Mesenteric fat pad (tissue), 1 donor: ENCODE data around the gene SSNA1. TPM values are rescaled to one million over a fixed set of nuclear protein-coding genes. Genes with fewer than 3 reads are reported as not detected.

Source experiments
- DNase-seq: peaks from one replicate; pipeline ENCODE4 v3.0.0-alpha.2; 2020; ENCODE audit warnings: low spot score
- total RNA-seq: library from RNA; stranded (reverse); fragmentation: NEBNext Ultra II Directional; extraction: Animal tissue kit (Norgen Biotek cat#: 25700); gene quantifications from one replicate; pipeline ENCODE4 v1.2.1, GENCODE V29; 2021
- donor health status: DM: yes; HTN: yes; CAD: no.

The SSNA1 gene
- total RNA-seq, 1 donor from 2014 or later = 53.3 TPM

DNA sequence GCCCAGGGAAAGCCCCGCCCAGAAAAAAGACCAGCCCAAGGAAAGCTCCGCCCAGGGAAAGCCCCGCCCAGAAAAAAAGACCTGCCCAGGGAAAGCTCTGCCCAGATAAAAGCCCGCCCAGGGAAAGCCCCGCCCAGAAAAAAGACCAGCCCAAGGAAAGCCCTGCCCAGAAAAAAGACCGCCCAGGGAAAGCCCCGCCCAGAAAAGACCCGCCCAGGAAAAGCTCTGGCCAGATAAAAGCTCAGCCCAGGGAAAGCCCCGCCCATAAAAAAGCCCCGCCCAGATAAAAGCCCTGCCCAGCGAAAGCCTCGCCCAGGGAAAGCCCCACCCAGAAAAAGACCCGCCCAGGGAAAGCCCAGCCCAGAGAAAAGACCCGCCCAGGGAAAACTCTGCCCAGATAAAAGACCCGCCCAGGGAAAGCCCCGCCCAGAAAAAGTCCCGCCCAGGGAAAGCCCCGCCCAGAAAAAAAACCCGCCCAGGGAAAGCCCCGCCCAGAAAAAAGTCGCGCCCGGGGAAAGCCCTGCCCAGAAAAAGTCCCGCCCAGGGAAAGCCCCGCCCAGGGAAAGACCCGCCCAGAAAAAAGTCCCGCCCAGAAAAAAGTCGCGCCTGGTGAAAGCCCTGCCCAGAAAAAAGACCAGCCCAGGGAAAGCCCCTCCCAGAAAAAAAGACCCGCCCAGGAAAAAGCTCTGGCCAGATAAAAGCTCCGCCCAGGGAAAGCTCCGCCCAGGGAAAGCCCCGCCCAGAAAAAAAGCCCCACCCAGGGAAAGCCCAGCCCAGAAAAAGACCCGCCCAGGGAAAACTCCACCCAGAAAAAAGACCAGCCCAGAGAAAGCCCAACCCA, 37.6 kb upstream of the SSNA1 start:
- no peak for DNase-seq

DNA sequence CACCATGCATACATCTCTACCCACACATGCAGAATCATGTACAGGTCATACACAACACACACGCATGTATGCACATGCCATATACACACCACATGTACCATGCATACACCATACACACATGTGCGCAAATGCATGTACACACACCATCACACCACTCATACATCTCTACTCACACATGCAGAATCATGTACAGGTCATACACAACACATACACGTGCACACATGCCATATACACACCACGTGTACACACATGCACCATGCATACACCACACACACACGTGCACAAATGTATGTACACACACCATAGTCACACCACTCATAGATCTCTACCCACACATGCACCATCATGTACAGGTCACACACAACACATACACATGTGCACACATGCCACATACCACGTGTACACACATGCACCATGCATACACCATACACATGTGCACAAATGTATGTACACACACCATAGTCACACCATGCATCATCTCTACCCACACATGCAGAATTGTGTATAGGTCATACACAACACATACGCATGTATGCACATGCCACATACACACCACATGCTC, 35.6 kb upstream of the SSNA1 start:
- DNase-seq = no peak

DNA sequence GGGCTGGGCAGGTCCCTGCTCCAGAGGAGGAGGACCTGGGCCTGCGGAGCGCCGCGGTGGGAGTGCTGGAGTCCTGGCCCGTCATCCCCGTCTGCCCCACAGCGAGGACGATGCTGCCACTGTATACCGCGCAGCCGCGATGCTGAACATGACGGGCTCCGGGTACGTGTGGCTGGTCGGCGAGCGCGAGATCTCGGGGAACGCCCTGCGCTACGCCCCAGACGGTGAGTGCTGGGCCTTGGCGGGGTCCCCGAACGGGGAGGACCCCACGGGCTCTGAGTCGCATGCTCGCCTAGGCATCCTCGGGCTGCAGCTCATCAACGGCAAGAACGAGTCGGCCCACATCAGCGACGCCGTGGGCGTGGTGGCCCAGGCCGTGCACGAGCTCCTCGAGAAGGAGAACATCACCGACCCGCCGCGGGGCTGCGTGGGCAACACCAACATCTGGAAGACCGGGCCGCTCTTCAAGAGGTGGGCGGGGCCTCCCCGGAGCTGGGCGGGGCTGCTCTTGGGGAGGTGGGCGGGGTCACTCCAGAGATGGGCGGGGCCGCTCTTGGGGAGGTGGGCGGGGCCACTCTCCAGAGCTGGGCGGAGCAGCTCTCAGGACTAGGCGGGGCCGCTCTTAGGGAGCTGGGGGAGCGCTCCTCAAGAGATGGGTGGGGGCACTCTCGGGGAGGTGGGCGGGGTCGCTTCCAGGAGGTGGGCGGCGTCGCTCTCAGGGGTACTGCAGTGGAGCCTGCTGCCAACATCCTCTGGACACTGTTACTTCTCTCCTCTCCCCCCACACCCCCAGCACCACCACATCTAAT, 31.7 kb upstream of the SSNA1 start:
- no peak for DNase-seq

DNA sequence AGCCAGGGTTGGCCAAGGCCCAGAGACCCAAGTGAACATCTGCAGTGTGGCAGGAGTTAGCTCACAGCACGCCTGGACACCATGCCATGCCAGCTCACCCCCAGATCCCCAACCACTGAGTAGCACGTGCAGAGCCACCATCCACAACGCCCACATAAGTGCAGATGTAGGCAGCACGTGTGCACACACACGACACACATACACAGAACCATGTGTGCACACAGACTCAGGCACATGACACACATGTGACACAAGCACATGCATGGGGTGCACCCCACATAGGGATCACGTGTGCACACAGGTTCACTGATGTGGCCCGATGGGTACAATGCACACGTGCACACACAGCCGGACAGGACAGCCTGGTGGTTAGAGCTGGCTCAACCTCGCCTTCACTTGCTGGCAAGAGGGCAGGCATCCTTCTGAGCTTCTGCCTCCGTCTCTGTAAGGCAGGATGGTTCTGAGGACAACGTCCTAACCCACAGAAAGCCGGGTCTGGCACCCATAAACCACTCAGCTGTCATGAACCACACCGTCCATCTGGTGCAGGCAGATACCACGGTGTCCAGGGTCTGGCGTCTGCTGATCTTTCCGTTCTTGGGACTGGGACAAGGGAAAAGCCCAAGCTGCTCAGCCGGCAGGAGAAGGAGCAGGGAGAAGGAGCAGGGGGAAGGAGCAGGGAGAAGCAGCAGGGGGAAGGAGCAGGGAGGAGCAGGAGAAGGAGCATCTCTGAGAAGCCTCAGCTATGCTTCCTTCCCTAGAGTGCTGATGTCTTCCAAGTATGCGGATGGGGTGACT, 30.7 kb upstream of the SSNA1 start:
- DNase-seq = no peak

DNA sequence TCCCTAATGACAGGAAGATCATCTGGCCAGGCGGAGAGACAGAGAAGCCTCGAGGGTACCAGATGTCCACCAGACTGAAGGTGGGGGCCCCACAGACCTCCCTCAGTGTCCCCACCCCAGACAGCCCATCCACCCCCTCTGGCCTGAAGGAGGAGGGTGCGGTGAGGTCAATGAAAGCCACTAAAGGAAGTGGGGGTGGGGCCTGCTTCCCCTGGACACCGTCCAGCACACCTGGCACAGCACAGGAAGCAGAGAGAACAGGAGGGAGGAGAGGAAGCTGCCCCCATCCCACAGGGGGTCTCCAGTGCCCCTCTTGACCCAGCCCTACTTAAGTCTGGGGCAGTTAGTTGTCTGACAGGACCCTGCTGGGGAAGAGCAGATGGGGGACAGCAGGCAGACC, 29.9 kb upstream of the SSNA1 start:
- DNase-seq = no peak

DNA sequence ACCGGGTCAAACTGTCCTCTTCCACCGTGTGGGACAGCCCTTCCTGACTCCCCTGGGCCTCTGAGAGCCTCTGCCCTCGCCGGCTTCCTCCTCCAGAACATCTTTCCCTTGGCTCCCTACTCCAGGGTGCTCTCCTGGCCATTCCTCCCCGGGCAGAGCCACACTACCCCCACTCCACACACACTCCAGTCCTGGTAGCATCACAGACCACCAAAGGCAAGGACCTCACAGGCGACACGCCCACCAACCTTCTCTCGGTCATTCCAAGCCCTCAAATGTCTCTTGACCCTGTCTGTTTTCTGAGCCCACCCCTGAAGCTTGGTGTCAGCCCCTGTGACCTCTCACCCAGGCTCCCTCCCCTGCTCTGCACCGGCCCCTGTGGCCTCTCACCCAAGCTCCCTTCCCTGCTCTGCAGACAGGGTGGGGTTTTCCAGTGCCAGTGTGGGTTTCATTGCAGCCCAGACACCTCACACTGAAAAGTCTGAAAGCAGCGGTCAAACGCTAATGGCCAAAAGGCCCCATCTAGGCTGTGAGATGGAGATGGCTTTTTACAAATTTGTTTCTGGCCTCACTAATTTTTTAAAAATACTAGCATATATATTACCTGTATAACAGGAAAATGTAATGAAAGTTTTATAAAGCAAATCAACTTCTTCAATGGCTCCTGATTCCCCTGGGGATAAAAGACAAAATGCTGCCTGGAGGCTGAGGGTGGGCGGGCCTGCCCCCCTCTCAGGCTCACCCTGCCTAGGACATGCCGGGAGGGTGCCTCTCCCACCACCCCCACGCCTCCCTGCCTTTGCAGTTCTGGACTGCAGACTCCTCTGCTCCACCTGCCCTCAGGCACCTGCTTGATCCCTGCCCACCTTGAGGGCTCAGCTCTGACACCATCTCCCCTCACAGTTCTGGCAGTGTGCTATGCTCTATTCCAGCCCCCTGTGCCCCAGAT, 29.1 kb upstream of the SSNA1 start:
- no peak for DNase-seq

DNA sequence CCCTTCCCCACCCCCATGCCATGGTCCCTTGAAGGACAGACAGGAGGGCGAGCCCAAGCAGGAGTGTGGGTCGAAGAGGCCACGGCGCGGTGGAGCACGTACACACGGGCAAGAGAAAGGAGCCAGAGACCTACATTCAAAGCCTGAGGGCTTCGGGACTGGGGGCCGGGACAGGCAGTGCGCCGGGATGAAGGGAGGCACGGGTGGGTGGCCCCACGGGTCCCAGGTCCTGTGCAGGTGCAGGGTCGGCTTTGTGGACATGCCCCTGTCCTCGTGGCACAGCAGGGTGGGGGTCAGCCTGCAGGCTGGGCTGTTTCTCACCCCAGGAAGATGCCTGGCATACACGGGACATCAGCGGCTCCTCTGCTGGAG, 28.4 kb upstream of the SSNA1 start:
- DNase-seq = no peak

DNA sequence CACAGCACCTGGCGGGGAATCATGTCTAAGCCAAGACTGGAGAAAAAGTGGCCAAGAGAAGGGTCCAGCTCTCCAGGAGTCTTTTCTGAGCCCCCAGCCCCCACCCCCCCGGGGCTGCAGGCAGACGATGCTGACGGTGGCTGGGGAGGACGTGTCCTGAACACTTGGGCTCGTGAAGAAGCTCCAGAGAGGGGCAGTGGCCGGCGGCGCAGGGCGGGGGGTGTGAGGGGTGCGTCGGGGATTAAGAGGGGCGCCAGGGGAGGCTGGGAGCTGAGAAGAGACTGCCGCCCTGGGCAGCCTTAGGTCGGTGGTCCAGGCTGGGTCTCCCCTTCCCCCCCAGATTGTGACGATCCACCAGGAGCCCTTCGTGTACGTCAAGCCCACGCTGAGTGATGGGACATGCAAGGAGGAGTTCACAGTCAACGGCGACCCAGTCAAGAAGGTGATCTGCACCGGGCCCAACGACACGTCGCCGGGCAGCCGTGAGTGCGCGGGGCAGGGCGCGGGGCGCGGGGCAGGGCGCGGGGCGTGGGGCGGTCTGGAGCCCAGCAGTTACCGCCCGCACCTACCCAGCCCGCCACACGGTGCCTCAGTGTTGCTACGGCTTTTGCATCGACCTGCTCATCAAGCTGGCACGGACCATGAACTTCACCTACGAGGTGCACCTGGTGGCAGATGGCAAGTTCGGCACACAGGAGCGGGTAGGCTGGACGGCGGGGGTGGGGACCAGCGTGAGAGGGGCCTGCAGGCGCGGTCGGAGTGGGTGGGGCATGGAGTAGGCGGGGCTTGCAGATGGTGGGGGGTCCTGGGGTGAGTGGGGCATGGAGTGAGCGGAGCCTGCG, 27.5 kb upstream of the SSNA1 start:
- DNase-seq = no peak

DNA sequence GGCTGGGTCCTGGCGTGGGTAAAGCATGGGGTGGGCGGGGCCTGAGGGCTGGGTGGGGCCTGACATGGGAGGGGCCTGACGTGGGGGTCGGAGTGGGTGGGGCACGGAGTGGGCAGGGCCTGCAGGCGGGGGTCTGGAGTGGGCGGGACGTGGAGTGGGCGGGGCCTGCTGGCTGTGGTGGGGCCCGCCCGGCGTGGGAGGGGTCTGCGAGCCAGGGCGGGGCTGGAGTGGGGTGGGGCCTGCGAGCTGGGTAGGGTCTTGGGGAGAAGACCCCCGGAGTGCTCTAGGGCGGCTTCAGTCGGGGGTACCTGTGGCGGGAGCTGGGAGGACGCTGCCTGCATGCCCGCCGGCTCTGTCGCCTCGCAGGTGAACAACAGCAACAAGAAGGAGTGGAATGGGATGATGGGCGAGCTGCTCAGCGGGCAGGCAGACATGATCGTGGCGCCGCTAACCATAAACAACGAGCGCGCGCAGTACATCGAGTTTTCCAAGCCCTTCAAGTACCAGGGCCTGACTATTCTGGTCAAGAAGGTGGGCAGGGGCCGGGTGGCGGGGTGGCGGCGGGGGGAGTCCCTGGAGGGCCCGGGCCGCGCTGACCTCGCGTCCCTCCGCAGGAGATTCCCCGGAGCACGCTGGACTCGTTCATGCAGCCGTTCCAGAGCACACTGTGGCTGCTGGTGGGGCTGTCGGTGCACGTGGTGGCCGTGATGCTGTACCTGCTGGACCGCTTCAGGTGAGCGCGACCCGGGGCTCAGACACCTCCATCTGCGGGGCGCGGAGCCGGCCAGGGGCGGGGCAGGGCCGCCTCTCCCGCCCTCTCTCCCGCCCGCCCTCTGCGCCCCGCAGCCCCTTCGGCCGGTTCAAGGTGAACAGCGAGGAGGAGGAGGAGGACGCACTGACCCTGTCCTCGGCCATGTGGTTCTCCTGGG, 26.7 kb upstream of the SSNA1 start:
- DNase-seq = no peak

DNA sequence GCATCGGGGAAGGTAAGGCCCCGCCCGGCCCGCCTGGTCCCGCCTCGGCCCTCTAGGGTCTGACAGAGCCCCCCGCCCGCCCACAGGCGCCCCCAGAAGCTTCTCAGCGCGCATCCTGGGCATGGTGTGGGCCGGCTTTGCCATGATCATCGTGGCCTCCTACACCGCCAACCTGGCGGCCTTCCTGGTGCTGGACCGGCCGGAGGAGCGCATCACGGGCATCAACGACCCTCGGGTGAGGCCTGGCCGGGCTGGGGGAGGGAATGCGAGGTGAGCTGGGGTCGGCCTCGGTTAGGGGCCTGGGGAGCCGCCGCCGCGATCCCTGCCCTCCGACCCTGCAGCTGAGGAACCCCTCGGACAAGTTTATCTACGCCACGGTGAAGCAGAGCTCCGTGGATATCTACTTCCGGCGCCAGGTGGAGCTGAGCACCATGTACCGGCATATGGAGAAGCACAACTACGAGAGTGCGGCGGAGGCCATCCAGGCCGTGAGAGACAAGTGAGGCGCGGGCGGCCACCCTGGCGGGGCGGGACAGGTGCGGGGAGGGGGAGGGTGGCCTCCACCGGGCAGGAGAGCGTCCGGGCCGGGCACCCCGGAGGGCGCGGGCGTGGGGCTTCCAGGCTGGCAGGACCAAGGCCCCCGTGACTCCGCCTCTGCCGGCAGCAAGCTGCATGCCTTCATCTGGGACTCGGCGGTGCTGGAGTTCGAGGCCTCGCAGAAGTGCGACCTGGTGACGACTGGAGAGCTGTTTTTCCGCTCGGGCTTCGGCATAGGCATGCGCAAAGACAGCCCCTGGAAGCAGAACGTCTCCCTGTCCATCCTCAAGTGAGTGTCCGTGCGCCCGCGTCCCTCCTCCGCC, 25.7 kb upstream of the SSNA1 start:
- DNase-seq = no peak

DNA sequence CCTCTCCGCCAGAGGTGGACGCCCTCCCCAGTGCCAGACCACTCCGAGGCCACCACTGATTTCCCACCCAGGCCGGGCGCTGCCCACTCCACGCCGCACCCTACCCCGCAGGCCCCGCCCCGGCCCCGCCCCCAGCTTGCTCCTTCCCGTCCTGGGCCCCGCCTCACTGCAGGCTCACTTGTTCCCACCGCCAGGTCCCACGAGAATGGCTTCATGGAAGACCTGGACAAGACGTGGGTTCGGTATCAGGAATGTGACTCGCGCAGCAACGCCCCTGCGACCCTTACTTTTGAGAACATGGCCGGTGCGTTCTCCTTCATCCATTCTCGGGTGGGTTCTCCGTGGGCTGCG, 25.1 kb upstream of the SSNA1 start:
- no peak for DNase-seq

DNA sequence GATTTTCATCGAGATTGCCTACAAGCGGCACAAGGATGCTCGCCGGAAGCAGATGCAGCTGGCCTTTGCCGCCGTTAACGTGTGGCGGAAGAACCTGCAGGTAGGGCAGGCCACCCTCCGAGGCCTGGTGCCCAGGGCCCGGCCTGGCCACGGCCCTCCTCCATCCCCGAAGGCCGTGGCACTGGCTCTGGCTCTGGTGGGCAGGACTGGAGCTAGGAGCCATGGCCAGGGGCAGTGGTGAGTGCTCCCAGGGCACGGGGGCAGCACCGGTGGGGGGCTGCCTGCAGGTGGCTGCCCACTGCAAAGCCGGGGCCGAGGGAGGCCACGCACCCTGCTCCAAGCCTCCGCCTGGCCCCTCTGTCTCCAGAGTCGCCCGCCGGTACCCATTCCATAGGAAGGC, 24.7 kb upstream of the SSNA1 start:
- no peak for DNase-seq

DNA sequence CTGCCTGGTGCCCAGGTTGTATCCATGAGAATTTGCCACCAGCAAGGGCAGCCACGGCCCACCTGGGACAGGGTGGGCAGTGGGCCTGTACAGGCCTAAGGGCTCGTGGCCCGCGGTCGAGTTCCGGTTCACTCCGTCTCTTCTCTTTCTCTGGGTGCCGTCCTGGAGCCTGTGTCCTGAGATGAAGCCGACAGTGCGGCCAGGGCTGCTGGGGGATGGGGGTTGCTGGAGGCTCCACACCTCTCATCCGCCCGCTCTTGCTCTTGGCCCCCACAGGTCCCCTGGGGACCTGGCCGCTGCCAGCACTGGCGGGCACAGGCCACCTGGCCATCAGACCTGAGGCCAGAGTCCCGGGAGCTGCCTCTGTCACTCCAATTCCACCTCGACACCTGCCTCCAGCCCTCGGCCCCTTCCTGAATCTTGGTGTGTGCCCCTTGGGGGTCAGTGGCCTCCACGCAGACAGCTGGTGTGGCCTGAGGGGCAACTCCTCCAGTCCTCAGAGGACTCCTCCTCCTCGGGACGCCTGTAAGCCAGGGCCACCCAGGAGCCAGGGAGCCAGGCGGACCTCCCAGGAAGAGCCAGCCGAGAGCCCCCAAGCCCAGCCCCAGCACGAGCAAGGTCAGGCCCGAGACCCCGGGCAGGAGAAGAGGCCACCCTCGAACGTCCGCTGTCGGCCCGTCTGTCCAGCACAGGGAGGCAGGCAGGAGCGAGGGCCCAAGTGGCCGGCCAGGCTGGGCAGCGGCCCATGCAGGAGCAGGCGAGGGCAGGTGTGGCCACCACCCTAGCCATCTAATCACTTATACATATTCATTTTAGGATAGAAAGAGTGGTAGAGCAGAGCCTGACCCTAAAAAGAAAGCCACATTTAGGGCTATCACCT, 23.9 kb upstream of the SSNA1 start:
- DNase-seq = no peak

DNA sequence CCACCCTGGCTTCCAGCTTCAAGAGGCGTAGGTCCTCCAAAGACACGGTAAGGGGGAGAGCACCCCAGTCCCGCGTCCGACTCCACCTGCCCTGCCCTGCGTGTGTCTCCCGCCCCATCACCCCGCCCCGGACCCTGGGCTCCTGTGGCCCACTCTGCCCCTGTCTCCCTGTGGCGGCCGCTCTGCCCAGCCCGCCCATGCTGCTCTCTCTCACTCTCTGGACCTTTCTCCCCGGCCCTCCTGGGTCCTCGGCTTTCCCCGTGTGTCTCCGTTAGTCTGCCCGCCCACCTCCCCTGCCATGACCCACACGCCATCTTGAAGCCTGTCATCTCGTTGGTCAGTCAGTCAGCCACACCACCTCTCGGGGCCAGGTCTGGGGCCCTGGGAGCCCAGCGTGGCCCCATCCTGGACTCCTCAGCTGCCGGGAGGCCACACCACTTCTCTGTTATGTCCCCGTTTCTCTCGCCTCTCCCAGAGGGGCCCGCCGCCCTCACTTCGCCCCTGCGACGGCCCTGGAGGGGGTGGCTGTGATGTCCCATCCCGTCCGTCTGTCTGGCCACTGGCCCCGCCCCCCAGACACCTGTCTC, 23.1 kb upstream of the SSNA1 start:
- DNase-seq = no peak

DNA sequence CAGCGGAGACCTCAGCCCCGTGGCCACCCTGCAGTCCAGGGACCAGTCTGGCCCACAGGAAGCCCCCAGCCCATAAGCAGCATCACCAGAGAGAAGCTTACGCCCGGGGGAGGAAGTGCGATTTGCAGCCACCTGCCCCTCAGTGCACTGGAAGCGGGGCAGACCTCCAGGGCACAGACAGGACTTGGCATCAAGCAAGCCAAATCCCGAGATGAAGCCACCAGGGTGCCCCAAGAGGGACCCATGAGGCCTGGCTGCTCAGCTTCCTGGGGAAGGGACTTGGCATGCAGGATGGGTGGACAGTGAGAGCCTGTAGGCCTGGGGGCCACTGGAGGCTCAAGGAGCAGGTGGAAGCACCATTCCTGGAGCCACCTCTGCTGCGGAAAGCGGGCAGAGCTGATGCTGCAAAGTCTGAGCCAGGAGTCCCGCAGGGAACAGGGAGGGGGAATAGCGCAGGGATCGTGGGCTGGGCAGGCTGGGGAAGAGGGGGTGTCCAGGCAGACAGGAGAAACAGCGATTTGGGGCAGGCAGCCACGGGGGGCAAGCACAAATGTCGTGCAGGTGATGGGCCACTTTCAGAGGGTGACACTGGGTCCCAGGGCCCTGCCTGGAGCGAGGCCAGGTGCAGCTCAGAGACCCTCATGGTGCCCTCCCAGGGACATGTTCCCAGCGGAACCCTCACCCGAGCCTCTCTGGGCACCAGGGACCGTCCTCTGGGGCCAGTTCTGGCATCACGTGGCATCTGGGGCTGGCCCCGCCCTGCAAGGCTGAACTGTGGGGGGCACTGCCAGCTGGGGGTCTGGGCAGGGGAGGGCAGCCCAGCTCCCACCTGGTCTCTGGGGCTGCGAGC, 21.9 kb upstream of the SSNA1 start:
- DNase-seq = no peak
